NCI-H1105 treated with DMSO at 0.1 percent for 48 hours (cell line): ENCODE measurements around the gene ZNF599.
"Not testable (repeated sequence)": the region's sequence is repeated elsewhere in the genome, so short reads cannot be mapped to it uniquely, and the experiment has no call there.

Experiments used
- DNase-seq: peaks from one replicate; lab custom pipeline; 2025; lab: John Stamatoyannopoulos, UW

ZNF599 gene

DNA sequence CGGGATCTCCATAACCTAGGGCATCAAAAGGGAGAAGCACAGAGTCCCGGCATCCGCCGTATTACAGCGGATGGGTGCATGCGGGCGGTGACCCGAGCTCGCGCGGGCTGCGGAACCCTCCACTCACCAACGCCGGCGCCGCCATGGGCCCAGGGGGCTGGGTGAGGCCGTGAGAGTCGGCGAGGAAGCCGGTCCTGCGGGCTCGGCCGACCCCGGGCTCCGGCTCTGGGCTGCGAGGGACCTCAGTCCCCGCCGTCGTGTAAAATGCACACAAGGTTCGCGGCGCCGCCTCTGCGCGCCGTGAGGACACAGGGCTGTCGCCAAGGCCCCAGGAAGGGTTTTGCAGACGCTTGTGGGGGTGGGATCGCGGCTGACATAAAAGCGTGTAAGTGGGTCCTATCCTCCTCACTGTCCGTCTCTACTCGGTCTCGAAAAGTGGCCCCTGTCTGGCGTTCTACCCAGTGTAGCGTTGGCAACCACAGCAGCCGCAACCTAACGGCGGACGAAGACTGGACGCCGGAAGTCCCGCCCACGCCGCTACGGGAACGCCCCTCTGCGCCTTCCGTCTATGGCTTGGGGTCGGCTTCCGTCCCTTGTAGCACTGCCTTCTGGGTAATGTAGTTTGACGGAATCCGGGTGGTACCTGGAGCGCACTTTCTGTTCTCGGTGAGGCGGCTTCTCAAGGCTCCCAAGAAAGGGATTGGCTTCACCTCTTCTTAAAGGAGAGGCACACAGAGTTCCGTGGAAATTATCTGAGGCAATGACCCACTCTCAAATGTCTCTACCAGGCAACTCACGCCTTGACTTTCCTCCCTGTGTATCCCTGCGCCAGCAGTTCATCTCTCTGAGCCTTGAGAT lies at the start of gene ZNF599:
Gene ZNF599 (minus strand): TSS at position 519 of the 858 bp plus-strand sequence. CDS start 374 bp downstream, at position 145.
- peak; percentile 90 for DNase-seq

DNA sequence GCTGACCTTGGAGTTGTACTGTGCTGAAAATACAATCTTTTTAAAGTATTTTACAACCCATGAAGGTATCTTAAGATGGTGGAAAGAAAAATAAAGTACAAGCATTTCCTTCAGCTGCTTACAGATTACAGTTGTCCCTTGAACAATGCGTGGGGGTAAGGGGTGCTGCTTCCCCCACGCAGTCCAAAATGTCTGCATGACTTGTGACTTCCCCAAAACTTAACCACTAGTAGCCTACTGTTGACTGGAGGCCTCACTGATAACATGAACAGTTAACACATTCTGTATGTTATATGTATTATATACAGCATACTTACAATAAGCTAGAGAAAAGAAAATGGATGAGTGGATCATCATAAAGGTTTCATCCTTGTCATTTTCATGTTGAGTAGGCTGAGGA lies 45.3 kb upstream of the ZNF599 start:
- DNase-seq: no peak

DNA sequence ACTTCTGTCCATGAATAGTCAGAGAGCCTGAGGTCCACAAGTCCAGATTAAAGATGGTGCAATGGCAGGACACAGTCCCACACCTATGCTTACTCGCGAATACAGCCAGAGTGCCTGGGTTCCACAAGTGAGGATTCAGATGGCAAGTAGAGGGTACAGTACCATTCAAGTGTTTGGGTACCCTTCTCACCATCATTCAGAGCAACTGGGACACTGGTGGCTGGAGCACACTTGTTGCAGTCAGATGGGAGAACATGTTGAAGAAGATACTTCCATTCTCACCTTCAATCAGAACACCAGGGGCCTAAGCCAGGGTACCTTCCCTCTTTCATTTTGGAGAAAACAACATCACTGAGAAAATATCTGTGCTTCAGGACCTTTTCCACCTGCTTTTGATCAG lies 43.7 kb upstream of the ZNF599 start:
- no peak for DNase-seq

DNA sequence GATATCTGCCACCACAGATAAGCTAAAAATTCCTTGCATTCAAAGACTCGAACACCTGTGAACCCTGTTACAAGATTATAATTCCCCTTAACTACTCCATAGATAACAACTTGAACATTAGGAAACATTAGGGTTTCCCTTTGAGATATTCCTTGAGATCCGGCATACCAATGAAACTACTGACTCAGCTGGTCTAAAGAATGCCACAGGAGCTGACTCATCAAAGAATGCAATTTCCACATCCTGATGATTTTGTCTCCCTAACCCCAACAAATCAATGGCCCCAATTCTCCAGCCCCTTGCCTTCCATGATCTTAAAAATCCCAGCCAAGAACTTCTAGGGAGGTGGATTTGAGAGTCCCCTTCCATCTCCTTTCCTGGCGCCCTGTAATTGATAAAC lies 35.6 kb upstream of the ZNF599 start:
- DNase-seq: no peak

DNA sequence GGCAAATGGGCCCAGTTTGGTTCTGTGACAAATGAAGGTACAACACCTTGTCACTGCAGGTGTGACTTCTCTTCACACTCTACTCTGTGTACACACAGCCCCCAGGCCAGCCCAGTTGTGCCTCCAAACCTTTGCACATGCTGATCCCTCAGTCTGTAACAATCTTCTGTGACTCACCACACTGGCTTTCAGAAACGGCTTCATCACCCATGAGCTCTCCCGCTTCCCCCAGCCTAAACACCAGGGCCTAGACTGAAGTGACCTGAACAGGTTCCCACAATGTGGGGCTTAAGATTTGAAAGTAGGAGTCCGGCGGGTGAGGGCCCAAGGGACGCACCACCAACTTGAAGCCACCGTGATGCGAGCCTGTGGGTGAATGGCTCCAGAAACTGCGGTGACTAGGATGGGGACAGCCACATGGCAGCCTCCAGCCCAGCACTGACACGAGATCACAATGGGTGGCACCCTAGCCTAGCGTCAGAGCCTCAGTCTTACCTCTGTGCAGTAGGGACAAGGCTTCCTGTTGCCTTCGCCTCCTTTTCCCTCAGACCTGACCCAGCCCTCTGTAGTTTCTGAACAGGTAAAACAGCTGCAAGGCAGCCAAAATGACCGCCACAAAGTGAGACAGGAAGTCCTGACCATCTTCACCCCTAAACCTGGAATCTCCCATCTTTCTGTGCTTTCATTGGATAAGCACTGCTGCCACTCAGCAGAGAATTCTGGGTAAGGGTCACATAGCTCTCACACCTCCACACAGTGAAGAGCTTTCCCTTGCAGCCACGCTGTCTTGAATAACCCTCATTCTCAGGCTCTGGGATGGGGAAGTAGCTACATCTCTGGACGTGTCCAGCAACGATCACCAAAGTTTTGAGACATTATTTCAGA lies 34.2 kb upstream of the ZNF599 start:
- no peak for DNase-seq

DNA sequence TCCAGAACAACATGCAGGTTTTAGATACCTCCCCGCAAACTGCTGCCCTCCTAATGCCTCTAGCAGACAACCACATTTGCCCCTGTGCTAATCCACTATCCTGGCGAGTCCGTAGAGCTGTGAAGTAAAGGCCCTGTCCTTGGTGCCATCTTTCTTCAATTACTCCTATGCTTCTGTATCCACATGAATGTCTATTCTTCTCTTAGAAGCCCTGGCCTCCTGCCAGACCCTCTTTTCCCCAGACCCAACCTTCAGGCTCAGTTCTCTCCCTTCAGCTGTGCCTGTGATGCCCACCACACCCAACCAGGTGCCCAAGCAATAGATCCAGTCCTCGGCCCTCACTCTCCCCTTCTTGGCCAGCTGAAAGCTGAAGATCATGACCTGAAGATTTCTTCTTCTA lies 31.1 kb upstream of the ZNF599 start:
- DNase-seq: no peak

DNA sequence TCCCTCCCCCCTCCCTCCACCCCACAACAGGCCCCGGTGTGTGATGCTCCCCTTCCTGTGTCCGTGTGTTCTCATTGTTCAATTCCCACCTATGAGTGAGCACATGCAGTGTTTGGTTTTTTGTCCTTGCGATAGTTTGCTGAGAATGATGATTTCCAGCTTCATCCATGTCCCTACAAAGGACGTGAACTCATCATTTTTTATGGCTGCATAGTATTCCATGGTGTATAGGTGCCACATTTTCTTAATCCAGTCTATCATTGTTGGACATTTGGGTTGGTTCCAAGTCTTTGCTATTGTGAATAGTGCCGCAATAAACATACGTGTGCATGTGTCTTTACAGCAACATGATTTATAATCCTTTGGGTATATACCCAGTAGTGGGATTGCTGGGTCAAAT lies 23.9 kb upstream of the ZNF599 start:
- DNase-seq: not testable (repeated sequence)

DNA sequence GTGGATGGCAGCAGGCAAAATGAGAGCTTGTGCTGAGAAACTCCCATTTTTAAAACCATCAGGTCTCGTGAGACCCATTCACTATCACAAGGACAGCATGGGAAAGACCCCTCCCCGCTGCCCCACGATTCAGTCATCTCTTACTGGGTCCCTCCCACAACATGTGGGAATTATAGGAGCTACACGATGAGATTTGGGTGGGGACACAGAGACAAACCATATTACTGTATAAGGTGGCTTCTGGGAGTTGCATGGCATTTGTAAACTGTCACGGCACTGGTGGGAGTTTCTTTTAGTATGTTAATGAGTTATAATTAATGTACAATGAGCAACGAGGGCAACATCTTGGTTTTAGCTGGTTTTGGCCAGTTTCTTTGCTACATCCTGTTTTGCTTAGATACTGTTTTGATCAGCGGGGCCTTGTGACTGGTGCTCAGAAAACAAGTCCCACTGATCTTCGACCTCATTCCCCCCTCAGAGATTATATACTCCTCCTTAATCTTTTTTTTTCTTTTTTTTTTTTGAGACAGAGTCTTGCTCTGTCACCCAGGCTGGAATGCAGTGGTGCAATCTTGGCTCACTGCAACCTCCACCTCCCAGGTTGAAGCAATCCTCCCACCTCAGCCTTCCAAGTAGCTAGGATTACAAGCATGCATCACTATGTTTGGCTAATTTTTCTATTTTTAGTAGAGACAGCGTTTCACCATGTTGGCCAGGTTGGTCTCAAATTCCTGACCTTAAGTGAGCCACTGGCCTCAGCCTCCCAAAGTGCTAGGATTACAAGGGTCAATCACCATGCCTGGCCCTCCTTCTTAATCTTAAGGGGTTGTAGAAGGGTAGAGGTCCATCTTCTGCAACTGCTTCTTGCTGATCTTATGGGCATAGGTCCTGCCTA lies 21.3 kb upstream of the ZNF599 start:
- no peak for DNase-seq

DNA sequence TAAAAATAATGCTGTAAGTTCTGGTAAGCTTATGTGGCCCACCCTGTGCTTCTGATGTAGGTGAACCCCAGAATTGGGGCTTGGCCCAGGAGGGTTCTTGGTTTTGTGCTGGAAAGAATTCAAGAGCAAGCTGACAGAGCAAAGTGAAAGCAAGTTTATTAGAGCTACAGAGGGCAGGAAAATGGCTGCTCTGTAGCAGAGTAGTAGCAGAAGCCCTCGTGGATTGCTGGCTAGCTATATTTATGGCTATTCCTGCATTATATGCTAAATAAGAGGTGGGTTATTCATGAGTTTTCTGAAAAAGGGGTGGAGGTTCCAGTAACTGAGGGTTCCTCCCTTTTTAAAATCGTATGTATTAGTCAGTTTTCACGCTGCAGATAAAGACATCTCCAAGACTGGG lies 20.6 kb upstream of the ZNF599 start:
- no peak for DNase-seq

DNA sequence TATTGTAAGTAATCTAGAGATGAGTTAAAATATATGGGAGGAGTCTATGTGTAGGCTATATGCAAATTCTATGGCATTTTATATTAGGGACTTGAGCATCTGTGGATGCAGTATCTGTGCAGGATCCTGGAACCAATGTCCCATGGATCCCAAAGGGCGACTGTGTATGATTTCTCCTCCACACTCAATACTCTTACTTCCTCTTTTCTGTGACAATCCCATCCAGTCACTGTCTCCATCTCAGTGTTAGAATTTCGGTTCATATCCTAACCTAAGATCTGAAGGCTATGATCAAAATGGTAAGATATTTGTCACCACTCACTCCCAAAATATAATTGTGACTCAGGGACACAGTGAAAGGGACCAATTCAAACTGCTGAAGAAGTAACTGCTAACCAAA lies 15.1 kb upstream of the ZNF599 start:
- no peak for DNase-seq

DNA sequence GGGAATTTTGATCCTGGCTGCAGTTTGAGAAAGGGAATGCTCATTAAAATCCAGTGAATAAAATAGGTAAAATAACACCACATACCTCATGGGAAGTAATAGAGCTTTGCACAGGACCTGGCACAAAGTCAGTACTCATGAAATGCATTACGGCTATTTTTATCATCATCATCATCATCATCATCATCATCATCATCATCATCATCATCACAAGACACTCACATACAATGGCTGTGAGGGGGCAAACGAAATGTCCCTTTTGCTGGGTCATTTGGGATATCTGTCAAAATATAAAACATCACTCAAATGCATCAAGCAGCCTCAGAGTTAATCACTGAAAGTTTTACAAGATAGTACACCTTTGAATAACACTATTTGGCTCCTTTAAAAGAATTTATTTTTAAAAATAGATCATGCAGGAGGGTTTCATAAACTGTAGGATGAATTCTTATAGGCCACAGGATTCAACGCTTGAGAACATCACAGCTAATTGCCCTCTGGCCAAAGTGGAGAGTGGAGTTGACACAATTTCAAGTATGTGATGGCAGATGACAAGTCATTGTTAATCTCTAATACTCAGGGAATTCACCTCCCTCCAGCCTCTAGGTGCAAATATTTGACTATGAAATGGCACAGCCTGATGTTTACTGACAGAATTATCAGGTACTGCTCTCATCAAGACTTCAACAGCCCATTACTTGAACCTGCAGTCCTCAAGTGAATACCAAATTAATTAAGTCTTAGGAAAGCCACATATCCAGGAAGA lies 14.2 kb upstream of the ZNF599 start:
- no peak for DNase-seq

DNA sequence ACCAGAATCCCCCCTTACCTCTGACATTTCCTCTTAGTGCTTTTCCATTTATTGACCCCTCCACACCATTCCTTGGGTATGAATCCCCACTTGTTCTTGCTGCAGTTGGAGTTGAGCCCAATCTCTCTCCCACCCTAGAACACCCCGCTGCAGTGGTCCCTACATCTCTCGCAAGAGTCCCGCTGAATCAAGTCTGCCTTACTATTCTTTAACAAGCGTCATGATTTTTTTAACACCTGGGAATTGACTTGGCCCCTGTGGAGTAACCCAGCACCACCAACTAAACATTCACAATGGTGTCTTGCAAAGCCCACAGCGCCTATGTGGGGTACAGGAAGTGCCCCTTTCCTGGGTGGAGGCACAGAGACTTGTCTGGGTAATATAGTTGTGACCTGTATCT lies 13.2 kb upstream of the ZNF599 start:
- no peak for DNase-seq

DNA sequence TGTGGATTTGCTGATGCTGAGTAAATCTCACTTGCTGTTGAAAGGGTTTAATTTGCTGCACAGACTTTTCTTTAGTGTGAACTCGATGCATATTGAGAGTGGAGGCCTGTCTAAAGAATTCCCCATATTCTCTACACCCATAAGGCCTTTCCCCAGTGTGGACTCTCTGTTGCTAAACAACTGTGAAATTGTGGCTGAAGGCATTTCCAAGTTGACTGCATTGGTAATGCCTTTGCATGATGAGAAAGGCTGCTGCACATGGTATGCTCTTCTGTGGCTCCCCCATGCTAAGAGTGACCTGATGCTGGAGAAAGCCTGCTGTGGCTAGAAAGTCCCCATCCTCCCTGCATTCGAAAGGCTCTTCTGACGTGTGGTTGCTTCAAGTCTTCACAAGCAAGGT lies 6.6 kb upstream of the ZNF599 start:
- no peak for DNase-seq

DNA sequence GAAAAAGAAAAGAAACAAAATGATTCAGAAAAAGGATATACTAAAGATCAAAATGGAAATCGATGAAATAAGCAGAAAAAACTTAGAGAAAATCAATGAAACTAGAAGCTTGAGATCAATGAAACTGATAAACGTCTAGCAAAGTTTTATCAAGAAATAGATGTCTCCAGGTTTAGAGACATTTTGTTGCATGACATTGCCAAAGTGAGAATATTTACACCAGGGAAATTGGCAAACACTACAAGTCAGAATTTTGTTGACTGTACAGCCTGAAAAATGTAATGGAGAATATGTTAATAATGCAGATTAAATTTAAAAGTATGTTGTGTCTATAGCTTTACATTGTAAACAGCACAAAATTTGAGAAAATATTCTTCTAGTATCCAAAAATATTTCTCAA lies 5.3 kb upstream of the ZNF599 start:
- DNase-seq: no peak

DNA sequence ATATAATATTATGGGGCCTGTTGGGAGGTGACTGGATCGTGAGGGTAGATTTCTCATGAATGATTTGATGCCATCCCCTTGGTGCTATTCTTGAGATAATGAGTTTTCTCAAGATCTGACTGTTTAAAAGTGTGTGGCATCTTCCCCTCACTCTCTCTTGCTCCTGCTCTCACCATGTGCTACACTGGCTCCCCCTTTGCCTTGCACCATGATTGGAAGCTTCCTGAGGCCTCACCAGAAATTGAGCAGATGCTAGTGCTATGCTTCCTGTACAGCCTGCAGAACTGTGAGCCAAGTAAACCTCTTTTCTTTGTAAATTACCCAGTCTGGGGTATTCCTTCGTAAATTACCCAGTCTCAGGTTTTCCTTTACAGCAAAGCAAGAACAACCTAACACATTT lies 1.8 kb upstream of the ZNF599 start:
- DNase-seq: no peak

DNA sequence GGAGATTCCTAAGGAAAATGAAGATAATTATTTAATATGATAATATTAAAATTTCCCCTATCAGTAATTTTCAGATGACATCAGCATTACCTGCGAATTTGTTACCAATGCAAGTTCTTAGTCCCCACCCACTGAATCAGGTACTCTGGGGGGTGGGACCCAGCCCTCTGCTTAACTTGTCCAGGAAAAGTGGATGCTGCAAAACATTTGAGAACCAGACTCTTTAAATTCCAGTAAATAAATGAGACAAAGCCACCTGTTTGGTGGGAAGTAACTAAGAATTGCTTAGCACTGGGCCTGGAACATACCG lies 495 bp upstream of the ZNF599 start:
- no peak for DNase-seq

DNA sequence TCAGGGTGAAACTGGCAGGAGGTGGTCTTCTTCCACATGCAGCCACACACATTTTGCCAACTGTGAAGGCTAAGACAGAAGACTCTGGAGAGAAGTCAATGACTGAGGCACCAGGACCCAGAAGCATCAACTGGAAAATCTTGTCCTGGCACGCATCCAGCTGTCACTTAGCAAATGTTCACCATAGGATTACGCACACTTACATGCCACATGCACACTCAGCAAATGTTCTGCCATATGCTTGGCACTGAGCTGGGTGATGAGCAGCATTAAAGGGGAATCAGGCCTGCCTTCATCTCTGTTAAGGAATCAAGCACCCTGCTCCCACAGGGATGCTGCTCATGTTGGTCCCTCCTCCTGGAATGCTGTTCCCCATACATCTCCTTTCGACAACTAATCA lies 5.1 kb downstream of the ZNF599 start:
- DNase-seq: no peak

DNA sequence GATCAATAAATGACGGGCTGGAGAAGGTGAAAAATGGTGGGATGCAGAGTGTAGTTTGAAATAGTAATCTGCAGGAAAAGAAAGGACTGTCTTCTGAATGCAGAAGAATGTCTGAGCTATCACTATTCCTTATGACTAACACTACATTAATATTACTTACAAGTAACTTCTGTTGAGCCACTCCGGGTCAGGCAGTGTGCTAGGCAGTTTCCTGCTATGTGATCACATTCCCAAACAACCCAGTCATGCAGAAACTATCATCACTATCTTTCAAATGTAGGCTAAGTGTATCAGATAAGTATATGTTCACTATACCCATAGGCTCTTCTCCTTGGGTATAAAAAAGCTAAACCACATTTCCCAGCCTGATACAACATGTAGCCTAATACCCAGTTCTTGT lies 6.6 kb downstream of the ZNF599 start:
- DNase-seq: no peak

DNA sequence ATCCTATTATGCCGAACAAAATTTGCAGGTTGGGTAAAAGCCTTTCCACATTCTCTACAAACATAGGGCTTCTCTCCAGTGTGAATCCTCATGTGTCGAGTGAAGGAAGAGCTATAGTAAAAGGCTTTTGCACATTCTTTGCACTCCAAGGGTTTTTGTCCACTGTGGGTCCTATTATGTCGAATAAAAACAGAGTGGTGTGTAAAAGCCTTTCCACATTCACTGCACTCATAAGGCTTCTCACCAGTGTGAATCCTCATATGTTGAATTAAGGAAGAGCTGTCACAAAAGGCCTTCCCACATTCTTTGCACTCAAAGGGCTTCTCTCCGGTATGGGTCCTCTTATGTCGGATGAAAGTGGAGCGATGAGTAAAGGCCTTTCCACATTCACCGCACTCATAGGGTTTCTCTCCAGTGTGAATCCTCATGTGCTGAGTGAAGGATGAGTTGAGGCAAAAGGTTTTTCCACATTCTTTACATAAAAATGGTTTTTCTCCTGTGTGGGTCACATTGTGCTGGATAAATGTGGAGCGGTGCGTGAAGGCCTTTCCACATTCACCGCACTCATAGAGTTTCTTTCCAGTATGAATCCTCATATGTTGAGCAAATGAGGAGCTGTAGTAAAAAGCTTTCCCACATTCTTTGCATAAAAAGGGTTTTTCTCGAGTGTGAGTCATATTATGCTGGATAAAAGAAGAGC lies 13.6 kb downstream of the ZNF599 start:
- no peak for DNase-seq

DNA sequence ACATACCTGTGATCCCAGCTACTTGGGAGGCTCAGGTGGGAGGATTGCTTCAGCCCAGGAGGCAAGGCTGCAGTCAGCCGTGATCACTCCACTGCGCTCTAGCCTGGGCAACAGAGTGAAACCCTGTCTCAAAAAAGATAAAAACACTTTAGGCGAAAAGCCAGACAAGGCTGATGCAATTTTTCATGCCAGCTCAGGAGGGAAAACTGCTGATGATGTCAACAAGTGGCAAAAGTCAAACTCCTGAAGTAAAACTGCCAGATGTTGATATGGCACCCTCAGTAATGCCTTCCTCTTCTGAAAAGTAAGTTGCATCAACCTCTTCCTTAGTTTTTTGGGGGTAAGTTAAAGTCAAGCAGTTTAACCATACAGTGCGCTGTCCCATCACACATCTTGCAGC lies 15.6 kb downstream of the ZNF599 start:
- DNase-seq: no peak
